ENCODE results near the gene PIK3CD. TPM values are rescaled to one million over a fixed set of nuclear protein-coding genes. Genes with fewer than 3 reads are reported as not detected.

The PIK3CD gene
- total and polyA plus RNA-seq, 10 of the 15 experiments (the other 5 are each of a cell fraction or from before 2014, with no cell fraction given): 7.0 to 101 (median 51.1) TPM

DNA sequence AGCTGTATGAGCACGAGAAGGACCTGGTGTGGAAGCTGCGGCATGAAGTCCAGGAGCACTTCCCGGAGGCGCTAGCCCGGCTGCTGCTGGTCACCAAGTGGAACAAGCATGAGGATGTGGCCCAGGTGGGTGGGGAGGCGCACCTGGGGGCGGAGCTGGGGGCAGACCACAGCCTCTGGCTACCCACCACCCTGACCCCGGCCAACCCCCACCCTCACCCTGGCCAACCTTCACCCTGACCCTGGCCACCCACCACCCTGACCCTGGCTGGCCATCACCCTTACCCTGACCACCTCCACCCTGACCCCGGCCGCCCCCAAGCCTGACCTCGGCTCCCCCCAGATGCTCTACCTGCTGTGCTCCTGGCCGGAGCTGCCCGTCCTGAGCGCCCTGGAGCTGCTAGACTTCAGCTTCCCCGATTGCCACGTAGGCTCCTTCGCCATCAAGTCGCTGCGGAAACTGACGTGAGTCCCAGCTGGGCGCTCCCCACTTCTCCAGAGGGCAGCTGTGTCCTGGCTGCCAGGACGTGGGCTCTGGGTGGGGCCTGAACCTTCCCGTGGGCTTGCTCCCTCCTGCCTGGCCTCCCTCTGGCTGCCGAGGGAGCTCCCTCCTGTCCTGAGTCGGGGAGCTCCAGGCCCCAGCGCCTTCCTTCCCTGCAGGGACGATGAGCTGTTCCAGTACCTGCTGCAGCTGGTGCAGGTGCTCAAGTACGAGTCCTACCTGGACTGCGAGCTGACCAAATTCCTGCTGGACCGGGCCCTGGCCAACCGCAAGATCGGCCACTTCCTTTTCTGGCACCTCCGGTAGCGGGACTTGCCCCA, 69.5 kb downstream of the PIK3CD start:
- FAIRE-seq (no peak), ATAC-seq (no peak), DNase-seq (ENCODE audit: low read depth, low spot score) (no peak)
- H3K4me2 ChIP-seq (ENCODE audit: control insufficient read depth, insufficient read depth): no peak overlapping the region
- CTCF ChIA-PET: interaction anchor here (0.7 to 3.2 kb wide), 7 partner anchors 15 to 105 kb away, joined by 3 to 16 read pairs (median 4); no protein-coding TSS in a partner anchor
- POLR2A ChIA-PET: interaction anchor here (0.6 kb wide), 1 partner anchor 10 kb away, joined by 3 read pairs; no protein-coding TSS in a partner anchor
- 93% methylated on average over 32 of the region's 34 CpGs for WGBS (ENCODE audit: insufficient coverage, insufficient replicate concordance, low lambda C conversion rate, missing lambda C conversion rate)
- BruUV-seq (replicated peaks): TSS peak; percentile 10
- TF ChIP-seq YBX1 (IDR thresholded peaks at IDR 0.05) (no peak), NFYB (IDR thresholded peaks at IDR 0.05; ENCODE audit: insufficient read depth, low read depth, low read length) (no peak), CREB1 (IDR thresholded peaks at IDR 0.05; ENCODE audit: low read depth) (no peak), ZZZ3 (IDR thresholded peaks at IDR 0.05; ENCODE audit: control insufficient read depth, insufficient read length, low read depth) (no peak), SUZ12 (IDR thresholded peaks at IDR 0.05; ENCODE audit: unreplicated experiment) (no peak), MTA3 (IDR thresholded peaks at IDR 0.05; ENCODE audit: borderline replicate concordance, low read length) (no peak), ZNF622 (IDR thresholded peaks at IDR 0.05) (no peak), IKZF2 (IDR thresholded peaks at IDR 0.05) (no peak), EP300 (IDR thresholded peaks at IDR 0.05; ENCODE audit: borderline replicate concordance in 1 of 2, control insufficient read depth in 1 of 2, low read depth in 2 of 2, low read length in 2 of 2) (no peak), TCF7 (IDR thresholded peaks at IDR 0.05; ENCODE audit: borderline replicate concordance) (no peak), CHD4 (IDR thresholded peaks at IDR 0.05) (no peak)
- TF ChIP-seq, protein P1, sequence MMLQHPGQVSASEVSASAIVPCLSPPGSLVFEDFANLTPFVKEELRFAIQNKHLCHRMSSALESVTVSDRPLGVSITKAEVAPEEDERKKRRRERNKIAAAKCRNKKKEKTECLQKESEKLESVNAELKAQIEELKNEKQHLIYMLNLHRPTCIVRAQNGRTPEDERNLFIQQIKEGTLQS (IDR thresholded peaks at IDR 0.05; ENCODE audit: borderline replicate concordance, extremely low read depth, low read depth, low read length): no peak
- TF ChIP-seq, protein P2, sequence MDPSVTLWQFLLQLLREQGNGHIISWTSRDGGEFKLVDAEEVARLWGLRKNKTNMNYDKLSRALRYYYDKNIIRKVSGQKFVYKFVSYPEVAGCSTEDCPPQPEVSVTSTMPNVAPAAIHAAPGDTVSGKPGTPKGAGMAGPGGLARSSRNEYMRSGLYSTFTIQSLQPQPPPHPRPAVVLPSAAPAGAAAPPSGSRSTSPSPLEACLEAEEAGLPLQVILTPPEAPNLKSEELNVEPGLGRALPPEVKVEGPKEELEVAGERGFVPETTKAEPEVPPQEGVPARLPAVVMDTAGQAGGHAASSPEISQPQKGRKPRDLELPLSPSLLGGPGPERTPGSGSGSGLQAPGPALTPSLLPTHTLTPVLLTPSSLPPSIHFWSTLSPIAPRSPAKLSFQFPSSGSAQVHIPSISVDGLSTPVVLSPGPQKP (IDR thresholded peaks at IDR 0.05; ENCODE audit: low read depth, low read length): no peak
- peaks cover 23 to 81% of the 10 kb centered on the region in 2 experiments for H3K36me3 ChIP-seq (ENCODE audit: control insufficient read depth in 2 of 2, insufficient read depth in 2 of 2, low read length in 1 of 2)
- H2AFZ ChIP-seq (ENCODE audit: control insufficient read depth, low read depth, low read length): no peak overlapping the region
- no peak overlapping the region for H3K27ac ChIP-seq (ENCODE audit: control insufficient read depth, insufficient read depth)
- peaks cover 20% of the 10 kb centered on the region for H3K4me1 ChIP-seq (ENCODE audit: control insufficient read depth, insufficient read depth, low read length)
- in situ Hi-C loops (cut with MboI): no loop called here
- H3K79me2 ChIP-seq (ENCODE audit: control insufficient read depth, insufficient read depth, low read length): no peaks in the 10 kb centered on the region; the same call in 1 of the 2 replicates
- H3K9ac ChIP-seq (ENCODE audit: control insufficient read depth, insufficient read depth, low read length): no peak overlapping the region
- no peaks in the 10 kb centered on the region; the same call in 1 of the 2 replicates for H4K20me1 ChIP-seq (ENCODE audit: control insufficient read depth, insufficient read depth)
- RAD21 ChIA-PET (ENCODE audit: unreplicated experiment): interaction anchor here (1.0 to 2.7 kb wide), 2 partner anchors 93 to 145 kb away, joined by 3 to 20 read pairs; no protein-coding TSS in a partner anchor
- H3K4me3 ChIP-seq: no peak overlapping the region
- SMC1A ChIA-PET (ENCODE audit: uncharacterized antibody, unreplicated experiment): interaction anchor here (2.5 kb wide), 1 partner anchor 92 kb away, joined by 7 read pairs; no protein-coding TSS in a partner anchor
- no peaks in the 10 kb centered on the region; the same call in 2 of the 3 replicates for H3K9me3 ChIP-seq (replicated peaks; ENCODE audit: control insufficient read depth, insufficient read depth, low read length)
- H3K27me3 ChIP-seq (replicated peaks in 1 of 2; ENCODE audit: control insufficient read depth in 2 of 2, insufficient read depth in 2 of 2, low read length in 1 of 2): no peaks in the 10 kb centered on the region
- intact Hi-C loops (cut with micrococcal nuclease; ENCODE audit: unreplicated experiment): no loop called here
